Airway epithelial cell (primary cell): ENCODE measurements around the gene CCBE1. TPM values are rescaled to one million over a fixed set of nuclear protein-coding genes. Genes with fewer than 3 reads are reported as not detected.

Experiments used
- total RNA-seq: library from RNA; depleted of rRNA; stranded (reverse); fragments of >200 nt; gene quantifications from 2 replicates; pipeline ENCODE4 v1.2.3, GENCODE V29; 2015

Gene CCBE1
- total RNA-seq: 0.85 and 3.0 TPM in 2 replicates

DNA sequence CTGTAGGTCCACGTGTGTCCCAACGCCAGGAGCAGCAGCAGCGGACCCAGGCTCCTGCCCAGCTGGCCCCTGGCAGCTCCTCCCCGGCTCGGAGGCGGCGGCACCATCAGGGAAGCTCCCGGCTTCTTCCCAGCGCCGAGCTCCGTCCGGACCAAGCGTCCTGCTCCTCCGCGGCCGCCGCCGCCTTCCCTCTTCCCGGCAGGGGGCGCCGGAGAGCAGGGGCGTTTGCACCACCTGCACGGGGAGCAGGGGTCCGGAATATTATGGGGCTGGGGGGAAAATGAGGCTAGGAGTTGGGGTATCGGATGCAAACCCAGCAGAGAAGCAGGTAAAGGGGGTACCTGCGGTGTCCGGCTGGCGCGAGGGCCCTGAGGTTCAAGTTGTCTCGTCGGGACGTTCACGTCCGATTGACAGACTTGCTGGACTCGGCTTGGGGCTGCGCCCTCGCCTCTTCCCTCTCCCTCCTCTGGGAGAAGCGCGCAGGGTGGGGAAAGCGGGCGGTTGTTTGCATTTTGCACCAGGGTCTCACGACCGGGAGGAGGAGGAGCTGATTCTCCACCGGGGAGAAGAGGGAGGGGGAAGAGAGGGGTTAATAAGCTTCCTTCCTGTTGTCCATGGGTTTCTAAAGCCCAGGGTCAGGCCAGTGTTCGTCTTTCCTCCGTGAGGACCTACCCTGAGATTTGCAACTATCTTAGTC lies at the start of gene CCBE1:
TSS of gene CCBE1 (minus strand) at position 188 of the 697 bp plus-strand sequence.

Other genes starting within 250 kb of the CCBE1 start
- gene PMAIP1, start 202.6 kb upstream of the CCBE1 start, total RNA-seq: 6.3 and 8.0 TPM in 2 replicates